Stimulated activated naive CD8-positive, alpha-beta T cell treated with anti-CD3 and anti-CD28 coated beads, Interleukin-15, Interleukin-2, amounts not matched to agents 100 ng/mL and 50 ng/mL, for 24 hours (primary cell): ENCODE data around the gene GLS.
A peak's percentile ranks its signal among the peaks of the same experiment; 100 is the strongest.
"Not testable (repeated sequence)": the region's sequence is repeated elsewhere in the genome, so short reads cannot be mapped to it uniquely, and the experiment has no call there.

Experiments
- H3K27ac Mint-ChIP-seq: one replicate; pipeline ENCODE4 v1.8.0; 2021; ENCODE audit warnings: mild to moderate bottlenecking, mixed read lengths
- H3K27me3 Mint-ChIP-seq: one replicate; pipeline ENCODE4 v1.8.0; 2021; ENCODE audit warnings: mixed read lengths
- H3K36me3 Mint-ChIP-seq: one replicate; pipeline ENCODE4 v1.8.0; 2021; ENCODE audit warnings: low read depth, mixed read lengths
- H3K4me1 Mint-ChIP-seq: one replicate; pipeline ENCODE4 v1.8.0; 2021; ENCODE audit warnings: low read depth, mixed read lengths
- H3K4me3 Mint-ChIP-seq: one replicate; pipeline ENCODE4 v1.8.0; 2021; ENCODE audit warnings: mild to moderate bottlenecking, mixed read lengths
- H3K9me3 Mint-ChIP-seq: one replicate; pipeline ENCODE4 v1.8.0; 2021; ENCODE audit warnings: mixed read lengths

The GLS gene

DNA sequence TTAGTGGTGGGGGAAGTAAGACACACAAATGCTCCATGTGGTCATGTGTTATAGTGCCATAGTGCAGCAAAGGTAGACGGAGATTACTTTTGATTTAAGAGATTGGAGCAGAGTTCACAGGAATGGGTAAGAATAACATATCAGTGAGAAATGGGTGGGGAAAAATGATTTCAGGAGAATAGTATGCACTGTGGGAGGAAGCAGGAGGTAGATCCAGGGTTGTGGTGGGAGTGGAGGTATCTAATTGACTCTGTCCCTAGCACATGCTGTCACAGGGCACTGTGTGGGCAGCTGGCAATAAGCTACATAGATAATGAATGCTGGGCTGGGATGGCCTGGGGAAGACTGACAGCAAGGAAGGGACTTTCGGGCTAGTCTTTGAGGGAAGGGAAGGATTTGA is 68.0 kb downstream of the GLS start:
- H3K9me3 Mint-ChIP-seq: no peaks in the 10 kb centered on the region
- H3K4me1 Mint-ChIP-seq: peaks cover 6% of the 10 kb centered on the region
- no peaks in the 10 kb centered on the region for H3K36me3 Mint-ChIP-seq
- no peak overlapping the region for H3K4me3 Mint-ChIP-seq
- H3K27ac Mint-ChIP-seq: no peak overlapping the region
- no peaks in the 10 kb centered on the region for H3K27me3 Mint-ChIP-seq

DNA sequence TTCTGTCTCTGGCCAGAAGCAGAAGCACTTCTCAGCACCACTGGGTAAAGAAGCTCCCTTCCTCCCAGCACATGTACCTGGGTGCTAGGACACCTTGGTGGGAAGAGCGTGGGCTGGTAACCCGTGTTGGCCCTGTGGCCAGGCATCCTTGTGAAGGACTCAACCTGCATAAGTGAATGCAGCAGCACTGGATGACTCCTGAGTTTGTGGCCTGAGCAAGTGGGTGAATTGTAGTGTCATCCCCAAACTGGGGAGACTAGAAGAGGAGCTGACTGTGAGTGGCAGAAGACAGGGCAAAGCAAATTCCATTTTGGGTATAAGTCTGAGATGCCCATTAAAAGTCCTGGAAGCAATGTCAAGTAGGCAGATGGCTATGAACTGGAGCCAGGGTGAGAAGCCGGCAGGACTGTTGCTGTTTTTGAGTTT is 70.0 kb downstream of the GLS start:
- Mint-ChIP-seq H3K4me1 (peaks cover 6% of the 10 kb centered on the region), H3K9me3 (no peaks in the 10 kb centered on the region), H3K4me3 (no peak overlapping the region), H3K36me3 (peaks cover under 1% of the 10 kb centered on the region), H3K27me3 (no peaks in the 10 kb centered on the region), H3K27ac (no peak overlapping the region)

DNA sequence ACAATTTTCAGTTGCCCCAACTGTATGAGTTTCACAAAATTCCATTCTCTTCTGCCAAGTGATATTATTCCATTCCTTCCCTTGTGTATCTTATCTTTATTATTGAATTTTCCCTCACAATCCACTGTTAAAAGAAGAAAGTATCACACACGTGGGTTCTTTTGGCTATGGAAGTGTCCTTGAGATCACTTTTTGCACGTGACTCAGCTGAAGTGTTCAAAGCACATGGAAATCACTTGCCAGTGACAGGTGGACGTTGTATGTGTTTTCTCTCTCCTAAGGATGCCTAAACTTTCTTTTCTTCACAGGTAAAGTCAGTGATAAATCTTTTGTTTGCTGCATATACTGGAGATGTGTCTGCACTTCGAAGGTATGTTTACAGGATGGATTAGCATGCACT is 72.6 kb downstream of the GLS start:
- no peak overlapping the region for H3K27ac Mint-ChIP-seq
- H3K4me3 Mint-ChIP-seq: no peak overlapping the region
- H3K36me3 Mint-ChIP-seq: peaks cover 13% of the 10 kb centered on the region
- peaks cover 6% of the 10 kb centered on the region for H3K4me1 Mint-ChIP-seq
- H3K9me3 Mint-ChIP-seq: no peaks in the 10 kb centered on the region
- no peaks in the 10 kb centered on the region for H3K27me3 Mint-ChIP-seq

DNA sequence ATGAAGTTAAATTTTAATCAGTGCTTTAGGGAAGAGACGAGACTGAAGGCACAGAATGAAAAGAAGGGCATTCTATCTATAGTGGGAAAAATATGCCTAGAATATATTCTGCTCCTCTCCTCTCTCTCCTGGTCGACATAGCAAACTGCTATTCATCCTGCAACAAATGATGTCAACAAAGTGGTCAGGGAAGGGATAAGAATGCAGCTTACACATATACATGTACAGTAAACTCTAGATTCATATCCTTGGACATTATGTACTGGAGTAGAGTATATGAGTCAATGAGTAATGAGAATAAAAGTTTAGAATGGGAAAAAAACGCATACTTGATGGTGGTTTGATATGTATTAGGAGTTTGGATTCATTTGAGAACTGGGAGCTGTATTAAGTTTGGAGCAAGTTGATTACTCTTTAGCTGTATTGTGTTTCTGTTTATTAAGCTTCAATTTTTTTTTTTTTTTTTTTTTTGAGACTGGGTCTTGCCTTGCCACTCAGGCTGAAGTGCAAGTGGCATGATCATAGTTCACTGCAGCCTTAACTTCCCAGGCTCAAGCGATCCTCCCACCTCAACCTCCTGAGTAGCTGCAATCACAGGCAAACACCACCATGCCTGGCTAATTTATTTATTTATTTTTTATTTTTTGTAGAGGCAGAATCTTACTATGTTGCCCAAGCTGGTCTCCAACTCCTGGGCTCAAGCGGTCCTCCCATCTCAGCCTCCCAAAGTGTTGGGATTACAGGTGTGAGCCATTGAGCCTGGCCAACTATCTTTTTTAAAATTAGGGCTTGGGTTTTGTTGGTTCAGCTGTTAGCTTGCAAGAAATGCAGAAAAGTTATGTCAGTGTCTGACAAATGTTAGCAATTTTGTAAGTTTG is 79.5 kb downstream of the GLS start:
- Mint-ChIP-seq H3K4me1 (peaks cover 21% of the 10 kb centered on the region), H3K36me3 (peaks cover 78% of the 10 kb centered on the region), H3K9me3 (no peaks in the 10 kb centered on the region), H3K4me3 (no peak overlapping the region), H3K27me3 (no peaks in the 10 kb centered on the region), H3K27ac (peak overlapping the region; percentile 34)

DNA sequence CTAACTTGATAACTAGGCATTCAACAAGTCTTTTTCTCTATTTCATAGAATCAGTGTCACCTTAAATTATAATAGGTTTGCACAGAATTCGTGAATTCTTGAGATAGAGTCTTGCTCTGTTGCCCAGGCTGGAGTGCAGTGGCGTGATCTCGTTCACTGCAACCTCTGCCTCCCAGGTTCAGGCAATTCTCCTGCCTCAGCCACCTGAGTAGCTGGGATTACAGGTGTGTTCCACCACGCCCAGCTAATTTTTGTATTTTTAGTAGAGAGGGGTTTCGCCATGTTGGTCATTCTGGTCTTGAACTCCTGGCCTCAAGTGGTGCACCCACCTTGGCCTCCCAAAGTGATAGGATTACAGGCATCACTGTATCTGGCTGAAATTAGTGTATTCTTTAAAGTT is 80.5 kb downstream of the GLS start:
- Mint-ChIP-seq H3K4me1 (peaks cover 22% of the 10 kb centered on the region), H3K36me3 (peaks cover 82% of the 10 kb centered on the region)

DNA sequence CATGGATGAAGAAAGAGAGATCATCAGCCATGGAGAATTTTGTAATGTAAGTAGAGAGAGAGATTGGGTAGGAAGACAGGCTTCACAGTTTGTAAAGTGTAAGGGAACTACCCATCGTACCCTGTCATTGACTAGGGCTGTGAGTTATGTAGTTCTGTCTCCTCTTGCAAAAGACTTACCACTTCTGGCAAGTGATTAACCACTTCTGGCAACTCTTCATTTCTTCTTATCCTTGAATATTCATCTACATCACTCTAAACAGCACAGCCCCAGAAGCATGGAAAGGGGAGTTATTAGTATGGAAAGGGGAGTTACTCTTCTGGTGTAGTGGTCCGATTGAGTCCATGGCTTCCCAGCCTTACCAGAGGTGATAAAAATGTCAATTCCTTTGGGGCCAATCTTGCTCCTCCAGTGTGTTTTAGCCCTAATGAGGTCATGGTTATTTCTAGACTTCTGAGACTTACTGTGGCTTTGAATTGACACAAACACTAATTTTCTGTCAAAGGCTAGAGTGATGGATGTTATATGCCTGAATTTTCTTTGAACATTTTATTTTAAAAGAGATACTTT is 81.4 kb downstream of the GLS start:
- H3K9me3 Mint-ChIP-seq: no peaks in the 10 kb centered on the region
- no peak overlapping the region for H3K4me3 Mint-ChIP-seq
- no peaks in the 10 kb centered on the region for H3K27me3 Mint-ChIP-seq
- no peak overlapping the region for H3K27ac Mint-ChIP-seq
- H3K4me1 Mint-ChIP-seq: peaks cover 22% of the 10 kb centered on the region
- peaks cover 82% of the 10 kb centered on the region for H3K36me3 Mint-ChIP-seq

More for the DNA sequence above, 80.5 kb downstream of the GLS start:
- H3K27me3 Mint-ChIP-seq, H3K4me3 Mint-ChIP-seq, H3K27ac Mint-ChIP-seq, H3K9me3 Mint-ChIP-seq: not testable (repeated sequence)

DNA sequence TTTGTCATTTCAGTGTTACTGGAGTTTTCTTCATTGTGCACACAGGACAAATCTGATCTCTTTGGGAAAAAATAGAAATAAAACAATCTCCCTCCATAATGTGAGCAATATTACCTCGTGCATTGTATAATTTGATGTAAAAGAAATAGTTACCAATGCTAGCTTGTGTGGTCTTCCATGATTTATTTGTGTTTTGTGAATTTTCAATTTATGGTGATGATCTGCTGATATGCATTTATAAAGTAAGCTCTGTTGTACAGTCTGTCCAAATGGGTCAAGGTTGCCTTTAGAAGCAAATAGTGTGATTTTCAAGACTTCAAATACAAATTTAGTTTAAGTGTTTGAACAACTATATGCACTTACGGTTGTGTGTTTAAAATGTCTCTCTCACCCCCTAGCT is 82.5 kb downstream of the GLS start:
- peaks cover 22% of the 10 kb centered on the region for H3K4me1 Mint-ChIP-seq
- H3K9me3 Mint-ChIP-seq: no peaks in the 10 kb centered on the region
- no peak overlapping the region for H3K4me3 Mint-ChIP-seq
- H3K27ac Mint-ChIP-seq: peak overlapping the region; percentile 24
- H3K27me3 Mint-ChIP-seq: no peaks in the 10 kb centered on the region
- H3K36me3 Mint-ChIP-seq: peaks cover 93% of the 10 kb centered on the region

DNA sequence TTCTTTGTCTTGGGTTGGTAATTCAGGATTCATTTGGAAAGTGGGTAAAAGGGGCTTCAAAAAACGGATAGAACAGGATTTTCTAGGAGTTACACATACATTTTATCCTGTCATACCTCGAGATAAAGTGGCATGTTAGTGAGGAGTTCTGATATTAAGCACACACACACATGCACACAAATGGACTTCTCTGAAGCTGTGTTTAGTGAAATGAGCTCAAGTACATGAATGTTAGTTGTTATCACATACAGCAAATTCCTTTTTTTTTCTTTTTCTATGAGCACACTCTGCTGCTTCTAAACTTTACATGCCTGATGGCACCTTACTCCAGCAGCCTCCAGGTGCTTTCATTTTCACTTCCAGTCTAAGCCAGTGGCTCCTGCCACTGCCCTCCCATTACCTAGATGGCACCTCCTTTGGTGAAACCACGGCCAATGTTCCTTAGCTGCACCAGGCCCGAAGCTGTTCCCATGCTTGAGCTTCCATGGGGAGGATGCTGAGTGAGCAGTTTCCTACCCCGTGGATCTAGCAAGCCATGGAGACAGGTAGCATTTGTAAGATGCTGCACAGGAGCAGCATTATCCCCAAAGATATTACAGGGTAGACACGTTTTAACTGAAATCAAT is 83.7 kb downstream of the GLS start:
- no peak overlapping the region for H3K4me3 Mint-ChIP-seq
- H3K9me3 Mint-ChIP-seq: no peaks in the 10 kb centered on the region
- peaks cover 92% of the 10 kb centered on the region for H3K36me3 Mint-ChIP-seq

DNA sequence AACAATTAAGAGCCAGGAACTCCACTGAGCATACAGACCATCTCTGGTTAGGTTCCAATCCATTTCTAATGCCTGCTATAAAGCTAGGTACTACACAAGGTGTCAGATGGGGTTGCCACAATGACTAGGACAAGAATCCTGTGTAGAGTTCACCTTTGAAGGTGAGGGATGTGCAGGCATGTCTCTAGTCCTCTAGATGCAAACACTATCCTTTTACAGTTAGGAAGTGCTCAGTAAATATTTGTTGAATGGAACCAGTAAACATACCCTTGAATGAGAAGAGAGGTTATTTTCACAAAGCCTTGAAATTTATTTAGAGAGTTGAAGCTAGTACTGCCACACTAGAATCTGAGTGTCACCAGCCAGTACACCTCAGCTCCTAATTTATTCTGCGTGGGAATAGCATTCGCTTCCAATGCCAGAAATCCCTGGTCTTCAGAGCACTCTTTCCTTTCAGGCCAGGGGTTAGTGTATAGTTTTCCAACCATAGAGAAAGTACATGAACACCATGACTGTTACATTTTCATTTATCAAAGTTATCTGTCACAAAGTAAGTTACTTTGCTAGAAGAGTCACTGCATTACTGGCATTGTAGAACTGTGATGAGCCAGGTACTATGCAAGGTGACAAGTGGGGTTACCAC is 85.1 kb downstream of the GLS start:
- Mint-ChIP-seq H3K4me1 (peaks cover 27% of the 10 kb centered on the region), H3K9me3 (no peaks in the 10 kb centered on the region), H3K27ac (no peak overlapping the region), H3K4me3 (no peak overlapping the region), H3K27me3 (no peaks in the 10 kb centered on the region), H3K36me3 (peaks cover 95% of the 10 kb centered on the region)

More for the DNA sequence above, 83.7 kb downstream of the GLS start:
- H3K4me1 Mint-ChIP-seq: peaks cover 23% of the 10 kb centered on the region
- no peaks in the 10 kb centered on the region for H3K27me3 Mint-ChIP-seq
- H3K27ac Mint-ChIP-seq: peak overlapping the region; percentile 87

DNA sequence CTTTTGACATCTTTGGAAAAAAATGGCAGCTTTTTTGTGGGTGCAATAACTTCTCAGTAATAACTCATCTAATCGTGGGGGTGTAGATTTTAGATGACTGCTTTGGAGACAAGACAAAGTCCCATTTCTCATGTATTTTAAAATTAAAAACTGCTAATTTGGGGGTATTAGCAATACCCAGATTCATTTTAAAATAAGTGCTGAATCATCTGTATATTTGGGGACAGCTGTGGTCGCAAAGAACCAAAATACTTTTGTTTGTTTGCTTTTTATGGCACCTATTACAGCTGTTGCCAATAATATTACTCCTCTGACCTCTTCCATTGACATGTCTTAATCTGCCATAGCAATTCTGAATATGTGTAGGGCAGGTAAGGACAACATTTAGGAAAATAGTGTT is 87.9 kb downstream of the GLS start:
- peaks cover 92% of the 10 kb centered on the region for H3K36me3 Mint-ChIP-seq
- H3K9me3 Mint-ChIP-seq: no peaks in the 10 kb centered on the region
- peaks cover 26% of the 10 kb centered on the region for H3K4me1 Mint-ChIP-seq
- peak overlapping the region; percentile 39 for H3K27ac Mint-ChIP-seq
- no peaks in the 10 kb centered on the region for H3K27me3 Mint-ChIP-seq
- H3K4me3 Mint-ChIP-seq: no peak overlapping the region

DNA sequence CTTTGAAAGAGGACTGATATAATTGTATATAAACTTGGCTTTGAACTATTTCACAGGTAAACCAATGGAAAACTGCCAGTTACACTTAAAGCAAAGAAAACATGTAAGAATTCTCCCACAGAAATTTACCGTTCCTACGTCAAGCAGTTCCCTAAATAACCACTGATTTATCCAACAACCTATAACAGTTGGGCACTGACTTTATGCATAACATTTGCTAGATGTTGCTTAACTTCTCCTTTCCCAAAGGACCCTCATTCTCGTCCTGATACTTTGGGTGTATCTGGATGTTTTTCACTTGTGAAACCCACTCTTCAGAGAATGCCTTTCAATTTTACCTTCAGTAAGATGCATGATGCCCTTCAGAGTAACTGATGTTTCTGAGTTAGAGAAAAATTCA is 89.5 kb downstream of the GLS start:
- Mint-ChIP-seq H3K4me3 (no peak overlapping the region), H3K4me1 (peaks cover 15% of the 10 kb centered on the region), H3K36me3 (peaks cover 92% of the 10 kb centered on the region), H3K9me3 (no peaks in the 10 kb centered on the region), H3K27ac (peak overlapping the region; percentile 34), H3K27me3 (no peaks in the 10 kb centered on the region)

DNA sequence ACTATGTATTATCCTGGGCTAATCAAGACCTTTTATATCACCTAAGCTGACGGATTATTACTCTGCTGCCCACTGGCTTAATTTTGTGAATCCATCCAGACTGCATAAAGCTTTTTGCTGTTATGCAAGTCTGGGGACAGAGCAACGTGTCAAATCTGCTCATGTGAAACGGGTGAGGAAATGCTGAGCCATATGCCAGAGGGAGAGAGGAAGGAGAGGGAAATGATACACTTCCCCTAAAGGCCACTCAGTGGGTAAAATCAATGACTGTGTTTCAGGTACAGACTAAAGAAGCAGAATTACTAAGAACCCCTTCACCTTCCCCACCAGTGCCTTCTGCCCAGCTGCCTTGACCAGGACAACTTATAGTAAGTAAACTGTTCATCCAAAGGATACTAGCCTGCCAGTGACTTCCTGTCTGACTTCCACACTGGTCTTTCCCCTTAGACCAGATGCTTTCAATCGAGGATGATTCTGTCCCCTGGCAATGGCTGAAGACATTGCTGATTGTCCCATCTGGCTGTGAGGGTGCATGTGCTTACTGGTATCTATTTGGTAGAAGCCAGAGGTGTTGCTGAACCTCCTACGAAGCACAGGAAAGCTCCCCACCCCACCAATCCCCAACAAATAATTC is 90.4 kb downstream of the GLS start:
- Mint-ChIP-seq H3K4me1 (peaks cover 14% of the 10 kb centered on the region), H3K9me3 (no peaks in the 10 kb centered on the region), H3K4me3 (no peak overlapping the region), H3K27ac (peak overlapping the region; percentile 34), H3K36me3 (peaks cover 92% of the 10 kb centered on the region), H3K27me3 (no peaks in the 10 kb centered on the region)

DNA sequence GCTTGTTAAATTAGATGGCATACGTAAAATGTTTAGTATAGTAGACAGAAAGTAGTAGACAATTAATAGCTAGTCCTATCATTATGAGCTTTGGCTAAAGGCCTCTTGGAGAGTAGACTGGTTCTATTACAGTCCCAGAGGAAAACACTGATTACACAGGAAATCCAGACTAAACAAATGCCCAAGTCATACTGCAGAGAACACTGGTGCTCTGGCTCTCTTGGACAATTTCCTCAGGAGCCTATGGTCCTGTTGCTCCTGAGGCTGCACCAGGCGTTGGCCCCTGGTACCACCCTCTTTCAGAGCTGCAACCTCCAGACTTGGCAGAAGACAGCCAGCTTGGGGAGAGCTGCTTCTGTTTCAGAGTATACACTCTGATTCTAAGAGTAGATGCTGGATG is 91.6 kb downstream of the GLS start:
- peaks cover 21% of the 10 kb centered on the region for H3K4me1 Mint-ChIP-seq
- H3K36me3 Mint-ChIP-seq: peaks cover 93% of the 10 kb centered on the region
- H3K27me3 Mint-ChIP-seq: no peaks in the 10 kb centered on the region
- H3K27ac Mint-ChIP-seq: peak overlapping the region; percentile 34
- no peak overlapping the region for H3K4me3 Mint-ChIP-seq
- no peaks in the 10 kb centered on the region for H3K9me3 Mint-ChIP-seq

DNA sequence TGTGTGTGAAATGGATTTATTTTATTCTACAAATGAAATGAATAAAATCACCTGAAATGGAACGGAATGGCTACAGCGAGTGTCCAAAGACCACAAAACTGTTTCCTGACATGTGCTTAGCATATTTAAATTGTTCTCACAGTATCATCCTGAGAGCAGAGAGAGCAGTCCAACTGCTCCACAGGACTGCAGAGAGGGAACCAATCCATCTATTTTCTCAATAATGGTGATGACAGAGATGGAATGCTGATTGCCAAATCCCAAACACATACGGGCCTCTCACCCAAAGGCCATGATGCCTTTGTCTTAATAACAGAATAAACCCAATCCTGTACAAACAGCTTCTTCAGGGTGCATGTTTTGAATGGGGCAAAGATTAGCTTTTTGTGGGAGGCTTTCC is 92.2 kb downstream of the GLS start:
- Mint-ChIP-seq H3K4me1 (peaks cover 27% of the 10 kb centered on the region), H3K4me3 (no peak overlapping the region), H3K27me3 (no peaks in the 10 kb centered on the region), H3K9me3 (no peaks in the 10 kb centered on the region), H3K36me3 (peaks cover 93% of the 10 kb centered on the region), H3K27ac (no peak overlapping the region)
